ENCODE data around the gene SLC24A3.

Gene SLC24A3

GRCh38 chr20:19256085-19256484, 43.6 kb downstream of the SLC24A3 start:
- no peak for TF ChIP-seq CTCF (IDR thresholded peaks at IDR 0.05; ENCODE audit: low read depth, low read length, poor library complexity, severe bottlenecking)
- no peak for TF ChIP-seq EZH2phosphoT487 (IDR thresholded peaks at IDR 0.05; ENCODE audit: borderline replicate concordance, low read length)
- no peaks in the 10 kb centered on the region for H3K27me3 ChIP-seq (ENCODE audit: control insufficient read depth, low read length)

GRCh38 chr20:19256906-19257595, 44.6 kb downstream of the SLC24A3 start:
- H3K9me2 ChIP-seq (replicated peaks; ENCODE audit: control insufficient read depth, low read length): no peaks in the 10 kb centered on the region

More at GRCh38 chr20:19256085-19256484, 43.6 kb downstream of the SLC24A3 start:
- H3K4me3 ChIP-seq (ENCODE audit: low read length): no peak overlapping the region
- H3K9me3 ChIP-seq (ENCODE audit: control insufficient read depth, insufficient read depth, low read length): no peaks in the 10 kb centered on the region
- H3F3A ChIP-seq (ENCODE audit: control insufficient read depth, insufficient read depth): no peaks in the 10 kb centered on the region
- H3K4me2 ChIP-seq (ENCODE audit: low read length): no peak overlapping the region
- no peak overlapping the region for H3K27ac ChIP-seq (ENCODE audit: low read depth, low read length)
- H3K79me2 ChIP-seq (ENCODE audit: control insufficient read depth, low read length): no peaks in the 10 kb centered on the region
- H4K20me1 ChIP-seq (ENCODE audit: control insufficient read depth, insufficient read depth, low read depth, low read length): no peaks in the 10 kb centered on the region
- no peaks in the 10 kb centered on the region for H3K9me2 ChIP-seq (replicated peaks; ENCODE audit: control insufficient read depth, low read length)
- H3K4me1 ChIP-seq (ENCODE audit: control insufficient read depth, low read length): no peaks in the 10 kb centered on the region
- H3K36me3 ChIP-seq (ENCODE audit: control insufficient read depth, low read length): no peaks in the 10 kb centered on the region

GRCh38 chr20:19257865-19258264, 45.4 kb downstream of the SLC24A3 start:
- H3F3A ChIP-seq (ENCODE audit: control insufficient read depth, insufficient read depth): no peaks in the 10 kb centered on the region
- no peaks in the 10 kb centered on the region for H4K20me1 ChIP-seq (ENCODE audit: control insufficient read depth, insufficient read depth, low read depth, low read length)
- no peak overlapping the region for H3K4me3 ChIP-seq (ENCODE audit: low read length)
- no peaks in the 10 kb centered on the region for H3K9me2 ChIP-seq (replicated peaks; ENCODE audit: control insufficient read depth, low read length)
- no peaks in the 10 kb centered on the region for H3K27me3 ChIP-seq (ENCODE audit: control insufficient read depth, low read length)
- no peak overlapping the region for H3K4me2 ChIP-seq (ENCODE audit: low read length)
- no peak overlapping the region for H3K27ac ChIP-seq (ENCODE audit: low read depth, low read length)
- no peaks in the 10 kb centered on the region for H3K36me3 ChIP-seq (ENCODE audit: control insufficient read depth, low read length)
- no peaks in the 10 kb centered on the region for H3K79me2 ChIP-seq (ENCODE audit: control insufficient read depth, low read length)
- TF ChIP-seq EZH2phosphoT487 (IDR thresholded peaks at IDR 0.05; ENCODE audit: borderline replicate concordance, low read length): no peak
- TF ChIP-seq CTCF (IDR thresholded peaks at IDR 0.05; ENCODE audit: low read depth, low read length, poor library complexity, severe bottlenecking): no peak
- no peaks in the 10 kb centered on the region for H3K4me1 ChIP-seq (ENCODE audit: control insufficient read depth, low read length)
- H3K9me3 ChIP-seq (ENCODE audit: control insufficient read depth, insufficient read depth, low read length): no peaks in the 10 kb centered on the region

More at GRCh38 chr20:19256906-19257595, 44.6 kb downstream of the SLC24A3 start:
- TF ChIP-seq CTCF (IDR thresholded peaks at IDR 0.05; ENCODE audit: low read depth, low read length, poor library complexity, severe bottlenecking): no peak
- TF ChIP-seq EZH2phosphoT487 (IDR thresholded peaks at IDR 0.05; ENCODE audit: borderline replicate concordance, low read length): no peak
- Histone ChIP-seq H3K27ac (ENCODE audit: low read depth, low read length) (no peak overlapping the region), H3F3A (ENCODE audit: control insufficient read depth, insufficient read depth) (no peaks in the 10 kb centered on the region), H3K4me3 (ENCODE audit: low read length) (no peak overlapping the region), H3K79me2 (ENCODE audit: control insufficient read depth, low read length) (no peaks in the 10 kb centered on the region), H3K27me3 (ENCODE audit: control insufficient read depth, low read length) (no peaks in the 10 kb centered on the region), H3K4me2 (ENCODE audit: low read length) (no peak overlapping the region), H3K36me3 (ENCODE audit: control insufficient read depth, low read length) (no peaks in the 10 kb centered on the region), H3K9me3 (ENCODE audit: control insufficient read depth, insufficient read depth, low read length) (no peaks in the 10 kb centered on the region), H3K4me1 (ENCODE audit: control insufficient read depth, low read length) (no peaks in the 10 kb centered on the region), H4K20me1 (ENCODE audit: control insufficient read depth, insufficient read depth, low read depth, low read length) (no peaks in the 10 kb centered on the region)

Data from DOHH2 (cell line).